GM12891 (cell line): ENCODE data around the gene NEDD4L.
"Not testable (repeated sequence)": the region's sequence is repeated elsewhere in the genome, so short reads cannot be mapped to it uniquely, and the experiment has no call there.

Source experiments
- DNase-seq: peaks from one replicate; pipeline ENCODE4 v3.0.0; 2011; ENCODE audit warnings: low spot score; ENCODE audit not compliant: insufficient read length
- FAIRE-seq: peaks from 2 replicates; lab custom pipeline; 2011; peaks lifted over from hg19 to GRCh38; lab: Jason Lieb, UNC
- PAX5 ChIP-seq: IDR thresholded peaks from 2 replicates; pipeline ENCODE4 v1.6.1; 2011; ENCODE audit warnings: low read length, moderate library complexity, mild to moderate bottlenecking; ENCODE audit not compliant: insufficient read depth, severe bottlenecking
- POLR2A ChIP-seq: IDR thresholded peaks from 2 replicates; pipeline ENCODE4 v1.6.1; 2011; ENCODE audit warnings: low read depth, low read length, control low read depth
- POLR2AphosphoS5 ChIP-seq: IDR thresholded peaks from 2 replicates; pipeline ENCODE4 v1.6.1; 2011; ENCODE audit warnings: low read depth, low read length, control low read depth
- POU2F2 ChIP-seq: IDR thresholded peaks from 2 replicates; pipeline ENCODE4 v1.6.1; 2011; ENCODE audit warnings: low read depth, mild to moderate bottlenecking, control low read depth, low read length, moderate library complexity
- SPI1 ChIP-seq: IDR thresholded peaks from 2 replicates; pipeline ENCODE4 v1.6.1; 2011; ENCODE audit warnings: low read depth, low read length, control low read depth
- TAF1 ChIP-seq: IDR thresholded peaks from 2 replicates; pipeline ENCODE4 v1.6.1; 2011; ENCODE audit warnings: low read depth, low read length, control low read depth

Gene NEDD4L

GRCh38 chr18:58169472-58169871 lies 125.4 kb downstream of the NEDD4L start:
- DNase-seq (peak; percentile 23), FAIRE-seq (no peak)
- no peak for TF ChIP-seq POLR2AphosphoS5
- TF ChIP-seq TAF1, result no peak

- not testable (repeated sequence) for DNase-seq, FAIRE-seq
Measured at GRCh38 chr18:58170036-58170435, 126.0 kb downstream of the NEDD4L start.

DNA sequence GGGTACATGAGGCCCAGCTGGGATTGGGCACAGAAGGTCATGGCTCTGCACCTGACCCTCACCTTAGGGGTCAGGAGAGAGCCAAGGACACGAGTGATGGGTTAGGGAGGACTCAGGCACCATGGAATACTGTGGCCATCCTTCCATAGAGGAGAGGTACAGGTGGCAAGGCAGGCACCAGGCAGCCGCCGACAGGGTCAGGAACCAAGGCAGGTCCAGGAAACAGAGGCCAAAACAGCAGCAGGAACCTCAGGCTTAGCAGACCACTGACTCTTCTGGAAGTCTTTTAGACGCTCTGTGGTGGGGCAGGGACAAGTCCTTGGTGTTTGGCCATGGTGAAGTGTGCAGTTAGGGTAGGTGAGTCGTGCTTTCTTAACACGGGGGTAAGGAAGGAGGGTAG lies 128.0 kb downstream of the NEDD4L start:
- DNase-seq, result no peak
- FAIRE-seq, result no peak
- TF ChIP-seq SPI1, result no peak
- TF ChIP-seq PAX5, result no peak
- TF ChIP-seq POLR2A, result no peak
- TF ChIP-seq TAF1, result no peak
- no peak for TF ChIP-seq POU2F2
- no peak for TF ChIP-seq POLR2AphosphoS5

- FAIRE-seq (no peak), DNase-seq (no peak)
- no peak for TF ChIP-seq POLR2A
- no peak for TF ChIP-seq TAF1
- TF ChIP-seq POLR2AphosphoS5, result no peak
- no peak for TF ChIP-seq SPI1
Measured at GRCh38 chr18:58174285-58174684, 130.3 kb downstream of the NEDD4L start.

DNA sequence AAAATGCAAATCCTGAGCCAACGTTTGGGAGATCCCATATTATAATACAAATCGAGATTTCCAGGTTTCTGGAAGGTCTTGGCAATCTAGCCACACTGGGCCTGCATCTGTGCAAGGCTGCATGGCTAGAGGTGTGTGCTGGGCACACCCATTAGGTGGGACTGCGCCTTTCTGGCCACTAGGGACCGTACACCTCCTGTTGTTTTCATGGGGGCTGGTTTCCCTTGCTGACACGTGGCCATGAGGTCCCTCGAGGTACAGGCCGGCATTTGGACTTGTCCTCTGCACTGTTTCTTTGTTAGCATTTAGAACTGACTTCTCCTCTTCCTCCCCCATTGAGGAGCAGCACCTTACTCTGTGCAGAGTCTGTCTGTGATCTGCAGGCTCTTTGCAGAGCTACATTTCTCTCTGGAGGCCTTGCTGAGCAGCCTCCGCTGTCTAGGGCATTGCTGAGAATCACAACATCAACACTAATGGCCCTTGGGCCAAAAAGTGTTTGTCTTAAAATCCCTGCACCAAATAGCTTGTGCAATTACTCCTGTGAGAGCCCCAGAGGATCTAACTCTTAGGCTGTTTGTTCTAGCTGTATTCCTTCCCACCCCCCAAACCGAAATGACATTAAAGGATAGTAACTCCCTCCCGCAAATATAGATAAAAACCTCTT lies 131.2 kb downstream of the NEDD4L start:
- DNase-seq, result no peak
- no peak for TF ChIP-seq POU2F2
- no peak for TF ChIP-seq PAX5
- TF ChIP-seq TAF1, result no peak
- no peak for TF ChIP-seq SPI1
- FAIRE-seq, result no peak

GRCh38 chr18:58175786-58176176 lies 131.8 kb downstream of the NEDD4L start:
- FAIRE-seq (no peak), DNase-seq (no peak)
- TF ChIP-seq SPI1 (no peak), TAF1 (no peak), POLR2A (no peak), POLR2AphosphoS5 (no peak), POU2F2 (no peak), PAX5 (no peak)

DNA sequence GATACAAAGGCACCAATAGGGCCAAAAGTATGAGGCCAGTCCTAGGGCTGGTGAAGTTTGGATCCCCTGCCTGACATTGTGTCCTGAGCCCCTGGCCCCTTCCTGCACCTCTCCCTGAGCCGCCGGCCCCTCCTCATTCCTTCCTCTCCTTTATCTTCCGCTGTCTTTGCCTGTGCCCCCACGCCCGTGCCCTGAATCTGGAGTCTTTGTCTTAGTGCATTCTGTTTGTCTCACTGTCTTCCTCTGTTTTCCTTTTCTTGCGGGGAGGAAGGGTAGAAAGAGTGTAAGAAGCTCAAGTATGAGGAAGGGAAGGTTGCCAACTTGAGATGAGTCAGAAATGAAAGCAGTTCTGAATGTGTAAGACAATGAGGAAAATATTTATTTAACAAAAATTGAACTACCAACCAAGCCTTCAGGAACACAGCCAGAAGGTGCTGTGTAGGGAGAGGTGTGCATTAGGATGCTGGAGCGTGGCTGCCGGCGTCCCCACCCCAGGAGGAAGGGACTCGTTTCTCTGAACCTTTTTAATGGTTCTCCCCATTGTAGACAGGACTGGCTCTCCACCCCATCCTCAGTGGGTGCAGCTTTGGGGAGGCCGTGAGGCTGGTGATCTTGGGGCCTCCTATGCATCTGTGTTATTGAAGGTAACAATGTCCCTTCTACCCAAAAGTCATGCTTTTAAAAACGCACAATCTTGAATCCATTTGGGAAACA lies 133.1 kb downstream of the NEDD4L start:
- TF ChIP-seq POU2F2, result no peak
- TF ChIP-seq TAF1, result no peak
- no peak for TF ChIP-seq POLR2A
- no peak for TF ChIP-seq PAX5
- TF ChIP-seq POLR2AphosphoS5, result no peak
- no peak for TF ChIP-seq SPI1
- FAIRE-seq (no peak), DNase-seq (no peak)

- DNase-seq, result no peak
- no peak for TF ChIP-seq POLR2AphosphoS5
- no peak for TF ChIP-seq PAX5
- no peak for TF ChIP-seq POU2F2
- TF ChIP-seq TAF1, result no peak
- no peak for TF ChIP-seq POLR2A
- no peak for TF ChIP-seq SPI1
- FAIRE-seq, result no peak
Measured at GRCh38 chr18:58177896-58178470, 134.0 kb downstream of the NEDD4L start.

DNA sequence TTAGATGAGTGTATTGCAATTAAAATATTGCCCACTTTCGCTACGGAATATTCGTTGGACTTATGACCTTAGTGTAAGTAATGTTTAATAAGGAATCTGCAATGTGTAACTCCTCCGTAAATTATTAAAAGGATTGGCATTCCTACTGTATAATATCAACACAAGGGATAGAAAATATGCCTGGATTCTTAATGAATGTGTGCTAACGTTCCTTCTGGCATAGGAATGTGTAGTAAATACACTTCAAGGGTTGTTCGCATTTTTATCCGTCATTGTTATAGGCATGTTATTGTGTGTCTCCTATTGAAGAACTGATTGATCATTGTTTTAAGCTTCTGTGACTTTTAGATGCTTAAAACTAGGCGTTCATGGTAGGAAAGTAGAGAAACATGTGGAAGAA lies 134.5 kb downstream of the NEDD4L start:
- FAIRE-seq (no peak), DNase-seq (no peak)
- TF ChIP-seq POU2F2 (no peak), POLR2AphosphoS5 (no peak)

GRCh38 chr18:58180172-58180571 lies 136.1 kb downstream of the NEDD4L start:
- DNase-seq (no peak), FAIRE-seq (no peak)
- TF ChIP-seq PAX5, result no peak
- no peak for TF ChIP-seq POLR2A
- TF ChIP-seq POLR2AphosphoS5, result no peak
- TF ChIP-seq TAF1, result no peak
- no peak for TF ChIP-seq POU2F2
- TF ChIP-seq SPI1, result no peak

DNA sequence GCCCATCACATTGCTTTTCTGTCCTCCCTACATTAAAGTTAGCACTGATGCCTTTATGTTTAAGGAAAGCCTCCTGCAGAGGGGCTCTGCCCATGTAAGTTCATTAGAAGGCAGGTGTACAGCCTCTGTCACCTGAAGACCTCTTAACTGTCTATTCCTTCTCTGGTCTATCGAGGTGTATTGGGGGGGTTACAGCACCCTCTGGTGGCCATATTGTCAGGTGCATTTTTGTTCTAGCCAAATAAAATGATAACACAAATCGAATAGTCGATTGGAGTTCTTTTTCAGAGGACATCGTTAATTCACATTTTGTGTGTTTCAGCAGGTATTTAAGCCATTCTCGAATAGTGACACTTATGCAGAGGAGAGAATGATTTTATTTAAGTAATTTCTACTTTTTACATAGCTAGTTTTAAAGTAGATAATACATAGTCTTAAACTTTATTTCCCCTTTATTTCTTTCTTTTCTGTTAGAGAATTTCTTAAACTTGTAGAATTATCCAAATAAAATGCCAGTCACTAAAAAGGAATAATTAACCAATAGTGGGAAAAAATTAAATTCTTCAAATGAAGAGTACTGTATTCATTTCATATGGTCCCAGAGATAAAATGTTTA lies 136.8 kb downstream of the NEDD4L start:
- TF ChIP-seq POU2F2 (no peak), POLR2A (no peak), POLR2AphosphoS5 (no peak), SPI1 (no peak)
- FAIRE-seq (peak; percentile 69), DNase-seq (peak; percentile 61)
